GM18519 (cell line): ENCODE results near the gene PATJ.
"Not testable (repeated sequence)": the region's sequence is repeated elsewhere in the genome, so short reads cannot be mapped to it uniquely, and the experiment has no call there.

ENCODE experiments used
- ATAC-seq: cut with Tn5 transposase; IDR thresholded peaks from one replicate; pipeline ENCODE4 v1.9.1; 2021; ENCODE audit warnings: mild to moderate bottlenecking, moderate library complexity; ENCODE audit not compliant: unreplicated experiment, low FRiP score

The PATJ gene

DNA sequence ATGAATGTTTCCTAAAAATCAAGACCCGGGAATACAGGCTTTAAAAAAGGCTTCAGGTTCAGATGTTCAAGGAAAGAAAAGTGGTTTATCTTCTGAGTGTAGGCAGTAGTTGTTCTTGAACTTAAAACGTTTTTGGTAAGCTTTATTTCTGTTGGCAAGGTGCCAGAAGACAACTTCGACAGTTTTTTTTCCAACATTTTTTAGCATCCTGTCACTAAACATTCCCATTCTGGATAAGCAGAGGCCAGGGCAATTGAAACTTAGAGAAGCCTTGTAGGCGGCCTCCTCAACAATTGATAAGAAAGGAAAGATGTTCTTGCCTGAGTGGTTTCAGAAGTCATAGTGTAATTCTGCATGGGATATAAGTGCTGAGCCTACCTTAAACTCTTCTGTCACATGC, 66.7 kb downstream of the PATJ start:
- ATAC-seq, result no peak

DNA sequence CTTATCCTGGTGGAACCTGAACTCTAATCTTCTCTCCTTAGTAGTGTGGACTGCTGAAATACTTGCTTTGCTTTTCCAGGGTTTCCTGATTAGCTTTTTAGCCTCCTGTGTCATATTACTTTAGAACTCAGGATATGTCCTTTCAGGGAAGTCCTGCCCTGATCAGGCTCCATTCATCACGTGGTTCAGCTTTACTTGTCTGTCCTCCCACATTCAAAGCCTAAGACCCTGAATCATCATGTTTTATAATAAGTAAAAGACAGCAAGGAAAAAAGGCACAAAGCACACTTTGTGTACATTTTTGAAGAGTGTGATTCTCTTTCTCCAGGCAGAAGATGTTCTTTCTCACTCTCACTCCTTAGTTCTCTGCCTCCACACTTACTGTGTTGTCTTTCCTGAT, 70.6 kb downstream of the PATJ start:
- no peak for ATAC-seq

DNA sequence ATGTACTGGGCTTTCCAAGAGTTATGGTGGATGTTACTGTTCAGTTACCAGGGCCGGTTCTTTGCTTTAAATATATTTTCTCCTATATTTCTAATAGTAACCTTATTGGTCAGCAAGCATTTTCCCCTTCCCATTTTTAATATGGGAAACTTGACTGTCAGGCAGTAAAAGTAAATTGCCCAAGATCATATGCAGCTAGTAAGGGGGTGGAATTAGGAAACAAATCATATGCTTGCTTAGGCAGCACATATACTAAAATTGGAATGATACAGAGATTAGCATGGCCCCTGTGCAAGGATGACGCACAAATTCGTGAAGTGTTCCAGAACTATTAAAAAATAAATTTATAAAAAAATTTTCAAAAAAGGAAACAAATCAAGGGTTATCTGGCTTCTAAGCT, 73.9 kb downstream of the PATJ start:
- ATAC-seq, result no peak

DNA sequence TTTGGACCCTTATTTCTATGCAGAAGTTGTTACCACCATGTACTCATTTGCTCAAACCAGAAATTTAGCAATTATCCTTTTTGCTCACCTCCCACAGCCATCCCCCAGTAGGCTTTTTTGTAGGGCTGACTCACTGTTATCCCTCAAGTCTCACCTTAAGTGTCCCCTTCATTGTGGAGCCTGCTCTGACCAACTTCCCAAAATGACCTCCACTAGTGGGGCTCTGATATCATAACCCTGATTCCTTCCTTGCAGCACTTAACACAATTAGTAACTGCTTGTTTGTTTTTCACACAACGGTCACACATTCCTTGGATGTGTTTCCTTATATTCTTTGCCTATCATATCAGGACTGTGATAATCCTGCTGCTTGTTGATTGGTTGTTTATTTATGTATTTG, 76.7 kb downstream of the PATJ start:
- no peak for ATAC-seq

DNA sequence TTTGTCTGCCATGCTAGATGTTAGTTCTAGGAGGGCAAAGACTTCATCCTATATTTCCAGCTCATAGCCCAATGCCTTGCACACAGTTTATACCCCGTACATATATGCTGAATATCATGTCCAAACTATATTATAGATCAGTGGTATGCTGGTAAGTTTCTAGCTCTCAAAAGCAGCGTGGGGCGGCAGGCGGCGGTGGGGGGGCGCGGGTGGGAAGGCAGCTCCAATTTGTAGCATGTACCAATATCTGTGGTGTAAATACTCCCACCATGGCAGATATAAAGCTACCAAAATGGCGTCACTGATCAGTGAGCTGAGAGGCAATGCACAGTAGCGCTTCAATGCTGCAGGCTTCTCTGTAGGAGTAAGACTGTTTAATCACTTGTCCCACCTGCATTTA, 77.1 kb downstream of the PATJ start:
- ATAC-seq, result no peak

DNA sequence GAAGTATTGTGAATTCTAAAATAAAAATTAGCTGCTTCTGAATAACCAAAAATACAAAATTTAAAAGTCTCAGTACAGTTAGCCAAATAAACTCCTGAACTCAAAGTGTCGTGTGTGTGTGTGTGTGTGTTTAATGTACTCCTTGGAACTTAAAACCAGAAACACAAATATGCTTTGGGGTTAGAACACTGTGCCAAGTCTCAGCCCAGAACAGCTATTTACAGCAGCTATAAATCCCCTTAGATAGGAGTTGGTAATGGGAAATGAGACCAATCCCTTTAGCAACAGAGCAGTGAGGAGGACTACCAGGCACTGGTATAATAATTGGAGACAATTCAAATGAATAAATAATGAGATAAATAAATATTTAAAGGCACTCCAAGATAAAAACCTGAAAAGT, 83.1 kb downstream of the PATJ start:
- no peak for ATAC-seq

DNA sequence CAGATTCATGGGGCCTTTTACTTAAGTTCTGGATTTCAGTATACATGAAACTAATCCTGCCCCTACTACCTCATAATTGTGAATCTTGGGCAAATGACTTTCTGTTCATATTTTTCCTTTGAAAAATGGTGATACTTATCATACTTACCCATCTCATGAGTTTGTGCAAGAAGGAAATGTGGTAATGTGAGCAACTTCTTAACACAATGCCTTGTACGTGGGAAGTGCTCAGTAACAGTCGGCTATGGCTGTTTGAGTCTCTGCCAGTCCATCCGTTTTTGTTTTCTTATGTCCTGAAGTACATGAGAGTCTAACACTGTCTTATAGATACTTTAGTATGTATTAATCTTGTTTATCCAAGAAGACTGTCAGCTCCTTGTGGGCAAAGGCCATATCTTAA, 86.5 kb downstream of the PATJ start:
- no peak for ATAC-seq

DNA sequence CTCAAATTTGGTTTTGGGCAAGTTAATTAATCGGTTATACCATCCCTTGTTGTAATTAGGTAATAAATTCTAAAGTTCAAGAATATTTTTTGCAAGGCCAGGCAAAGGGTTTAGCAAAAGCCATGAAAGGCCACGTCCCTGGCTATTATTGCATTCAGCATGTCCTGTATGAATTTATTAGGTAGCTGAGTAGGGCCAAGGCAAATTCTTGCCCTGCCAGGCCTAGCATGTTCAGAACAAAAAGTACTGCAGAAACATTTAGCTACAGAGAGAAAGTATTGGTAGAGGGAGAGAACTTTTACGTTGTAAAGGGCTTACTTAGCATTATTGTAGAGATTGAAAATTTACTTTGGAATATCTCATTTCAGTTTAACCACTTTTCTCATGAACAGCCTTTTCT, 94.4 kb downstream of the PATJ start:
- ATAC-seq, result no peak

DNA sequence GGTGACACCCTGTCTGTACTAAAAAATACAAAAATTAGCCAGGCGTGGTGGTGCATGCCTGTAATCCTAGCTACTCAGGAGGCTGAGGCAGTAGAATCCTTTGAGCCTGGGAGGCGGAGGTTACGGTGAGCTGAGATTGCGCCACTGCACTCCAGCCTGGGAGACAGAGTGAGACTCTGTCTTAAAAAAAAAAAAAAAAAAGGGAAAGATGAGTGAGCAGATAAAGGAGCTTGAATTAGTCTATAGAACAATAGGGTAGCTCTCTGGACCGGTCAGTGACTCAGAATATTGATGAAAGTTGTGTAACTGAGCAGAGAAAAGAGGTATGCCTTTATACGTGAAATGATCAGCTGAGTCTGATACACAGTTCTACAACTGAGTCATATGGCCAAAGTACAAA, 95.3 kb downstream of the PATJ start:
- not testable (repeated sequence) for ATAC-seq

DNA sequence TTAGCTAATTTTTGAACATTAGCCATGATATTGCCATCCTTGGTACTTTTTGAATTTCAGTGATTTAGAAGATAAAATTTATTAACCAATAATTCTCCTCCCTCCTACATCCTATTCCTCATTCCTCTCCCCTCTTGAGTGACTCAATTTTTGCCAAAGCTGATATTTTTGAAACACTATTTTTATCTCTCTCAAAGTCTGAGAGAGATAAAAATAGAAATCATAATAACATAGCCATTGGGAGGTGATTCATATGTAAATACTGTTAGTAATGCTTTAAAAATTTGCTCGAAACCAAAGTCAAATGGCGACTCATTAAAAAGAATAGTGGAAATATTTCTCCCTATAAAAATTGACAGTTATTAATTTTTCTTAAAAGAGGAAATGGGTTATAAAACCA, 97.4 kb downstream of the PATJ start:
- no peak for ATAC-seq

DNA sequence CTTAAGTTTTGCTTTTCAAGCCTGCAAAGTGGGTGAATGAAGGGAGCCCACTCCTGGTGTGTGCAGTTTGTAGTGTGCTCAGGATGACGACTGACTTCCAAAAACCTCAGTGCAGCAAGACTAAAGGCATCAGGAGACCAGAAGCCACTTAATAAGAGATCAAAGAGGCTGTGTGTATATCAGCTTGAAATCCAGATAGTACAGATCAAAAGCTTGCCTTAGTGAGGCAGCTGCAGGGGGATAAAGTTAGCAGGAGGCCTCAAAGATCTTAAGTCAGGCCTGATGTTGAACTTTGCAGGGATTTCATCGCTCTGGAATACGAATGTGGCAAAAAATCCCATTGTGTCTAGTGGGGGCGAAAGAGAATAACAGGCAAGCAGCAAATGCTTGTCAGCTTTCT, 99.8 kb downstream of the PATJ start:
- no peak for ATAC-seq

DNA sequence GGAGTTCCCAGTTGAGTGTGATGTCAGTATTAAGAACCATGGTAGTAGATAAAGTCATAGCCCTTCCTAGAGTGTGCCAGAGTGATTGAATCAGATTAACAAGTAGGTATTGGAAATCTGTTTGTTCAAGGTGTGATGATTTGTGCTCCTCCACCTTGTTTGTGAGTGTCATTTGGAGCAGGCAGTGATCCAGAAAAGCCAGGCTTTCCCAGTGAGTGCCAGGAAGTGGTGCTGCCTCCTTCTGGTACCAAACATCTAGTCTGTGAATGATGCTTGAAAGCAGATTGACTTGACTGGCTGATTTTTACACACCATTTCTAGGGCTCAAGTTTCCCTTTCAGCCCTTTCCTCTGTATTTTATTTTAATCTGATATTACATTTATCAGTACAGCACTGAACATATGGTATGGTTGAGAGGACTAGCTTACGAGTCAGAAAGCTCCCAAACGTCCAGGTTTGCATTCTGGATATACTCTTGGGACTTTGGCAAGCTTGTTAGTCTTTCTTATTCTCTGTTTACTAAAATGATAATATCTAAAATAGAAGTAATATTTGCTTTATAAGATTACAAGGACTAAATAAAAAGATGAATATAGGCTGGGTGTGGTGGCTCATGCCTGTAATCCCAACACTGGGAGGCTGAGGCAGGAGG, 100.7 kb downstream of the PATJ start:
- no peak for ATAC-seq

DNA sequence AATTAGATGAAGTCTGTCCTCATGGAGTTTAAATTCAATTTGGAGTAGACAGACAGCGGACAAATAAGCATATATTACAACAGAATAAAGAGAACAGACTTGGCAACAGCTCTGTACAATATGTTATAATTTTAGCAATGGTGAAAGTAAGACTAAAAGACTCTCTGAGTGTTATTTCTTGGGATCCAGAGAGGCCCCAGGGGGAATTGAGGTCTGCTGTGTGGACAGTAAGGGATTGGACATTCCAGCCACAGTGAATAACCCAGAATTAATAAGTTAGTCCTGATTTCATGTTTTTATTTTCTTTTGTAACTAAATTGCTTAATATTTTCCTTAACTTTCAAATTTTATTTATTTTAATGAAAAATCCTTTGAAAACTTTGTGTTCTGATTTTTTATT, 101.7 kb downstream of the PATJ start:
- ATAC-seq, result no peak

DNA sequence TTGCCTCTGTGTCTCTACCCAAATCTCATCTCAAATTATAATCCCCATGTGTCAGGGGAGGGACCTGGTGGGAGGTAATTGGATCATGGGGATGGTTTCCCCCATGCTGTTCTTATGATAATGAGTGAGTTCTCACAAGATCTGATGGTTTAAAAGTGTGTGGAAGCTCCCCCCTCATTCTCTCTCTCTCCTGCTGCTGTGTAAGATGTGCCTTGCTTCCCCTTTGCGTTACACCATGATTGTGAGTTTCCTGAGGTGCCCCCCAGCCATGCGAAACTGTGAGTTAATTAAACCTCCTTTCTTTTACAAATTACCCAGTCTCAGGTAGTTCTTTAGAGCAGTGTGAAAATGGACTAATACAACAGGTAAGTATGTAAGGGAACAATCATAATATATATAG, 102.4 kb downstream of the PATJ start:
- not testable (repeated sequence) for ATAC-seq

DNA sequence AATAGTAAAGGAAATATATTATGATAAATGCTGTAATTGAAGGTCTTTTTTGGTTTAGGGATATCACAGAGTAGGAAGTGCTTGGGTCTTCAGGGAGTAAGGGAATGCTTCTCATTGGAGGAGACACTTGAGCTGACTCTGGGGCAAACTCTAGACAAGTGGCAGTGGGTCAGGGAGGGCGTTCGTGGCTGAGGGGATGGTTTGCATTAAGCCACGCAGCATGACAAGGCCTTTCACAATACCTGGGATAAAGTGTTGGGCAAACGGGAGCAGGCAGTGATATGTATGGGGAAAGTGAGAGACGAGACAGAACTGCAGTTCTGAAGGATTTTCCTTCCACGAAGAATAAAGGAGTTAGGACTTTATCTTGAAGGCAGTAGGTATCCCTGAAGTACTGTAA, 109.0 kb downstream of the PATJ start:
- ATAC-seq, result no peak

DNA sequence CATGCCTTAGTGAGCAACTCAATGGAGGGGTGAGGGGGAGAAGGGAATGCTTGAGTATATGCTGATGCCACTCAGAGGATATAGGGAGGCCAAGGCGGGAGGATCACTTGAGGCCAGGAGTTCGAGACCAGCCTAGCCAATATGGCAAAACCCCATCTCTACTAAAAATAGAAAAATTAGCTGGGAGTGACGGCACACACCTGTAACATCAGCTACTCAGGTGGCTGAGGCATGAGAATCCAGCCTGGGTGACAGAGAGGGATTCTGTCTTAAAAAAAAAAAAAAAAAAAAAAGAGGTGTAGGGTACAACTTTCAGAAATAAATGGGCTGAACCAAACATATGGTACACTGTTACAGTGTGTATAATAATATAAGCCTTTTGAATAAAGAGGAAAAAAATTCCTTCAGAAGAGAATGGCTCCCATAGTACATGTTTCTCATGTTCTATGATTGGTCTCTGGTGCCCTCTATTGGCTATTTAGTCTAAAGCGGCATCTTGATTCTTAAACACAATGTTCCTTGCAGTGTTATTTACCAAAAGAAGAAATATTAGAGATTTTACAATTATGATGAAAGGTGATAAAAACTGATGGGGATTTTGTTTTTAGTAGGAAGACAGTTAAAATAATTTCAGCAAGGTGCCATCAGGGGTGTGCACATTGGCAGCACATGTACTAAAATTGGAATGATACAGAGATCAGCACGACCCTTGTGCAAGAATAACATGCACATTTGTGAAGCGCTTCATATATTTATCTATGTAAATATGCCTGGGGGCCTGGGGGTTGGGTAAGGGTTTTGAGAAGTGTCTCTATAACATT, 109.8 kb downstream of the PATJ start:
- ATAC-seq, result no peak

DNA sequence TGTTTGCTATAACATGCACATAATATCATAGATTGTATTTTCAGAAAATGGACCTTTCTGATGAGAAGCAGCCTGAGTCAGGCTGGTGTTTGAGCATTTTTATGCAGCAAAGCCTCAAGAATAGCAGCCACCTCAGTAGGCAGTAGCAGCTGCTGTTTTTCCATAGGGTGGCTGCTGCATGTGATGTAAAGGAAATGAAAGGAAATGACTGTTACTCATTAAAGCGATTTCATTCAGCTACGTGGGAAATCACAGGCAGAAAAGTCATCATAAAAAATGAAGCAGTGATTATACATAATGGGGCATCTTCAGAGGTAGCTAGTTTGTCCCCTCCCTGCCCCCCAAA, 110.4 kb downstream of the PATJ start:
- ATAC-seq, result no peak

DNA sequence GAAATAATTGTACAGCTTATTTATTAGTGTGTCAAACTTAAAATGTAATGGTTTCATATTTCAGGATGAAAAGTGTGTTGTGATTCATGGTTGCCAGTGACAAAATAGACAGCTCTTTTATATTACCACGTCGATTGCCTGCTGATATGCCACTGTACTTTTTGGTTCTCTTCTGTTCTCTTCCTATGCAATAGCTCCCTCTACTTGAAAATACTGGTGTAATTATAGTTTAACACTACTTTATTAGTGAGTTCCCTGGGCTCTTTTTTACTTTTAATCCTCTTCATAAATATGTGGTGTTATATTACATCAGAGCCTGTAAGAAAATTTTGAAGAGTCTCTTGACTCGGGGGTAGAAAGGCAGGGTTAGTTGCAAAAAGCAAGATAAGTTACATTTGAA, 111.3 kb downstream of the PATJ start:
- ATAC-seq, result no peak

DNA sequence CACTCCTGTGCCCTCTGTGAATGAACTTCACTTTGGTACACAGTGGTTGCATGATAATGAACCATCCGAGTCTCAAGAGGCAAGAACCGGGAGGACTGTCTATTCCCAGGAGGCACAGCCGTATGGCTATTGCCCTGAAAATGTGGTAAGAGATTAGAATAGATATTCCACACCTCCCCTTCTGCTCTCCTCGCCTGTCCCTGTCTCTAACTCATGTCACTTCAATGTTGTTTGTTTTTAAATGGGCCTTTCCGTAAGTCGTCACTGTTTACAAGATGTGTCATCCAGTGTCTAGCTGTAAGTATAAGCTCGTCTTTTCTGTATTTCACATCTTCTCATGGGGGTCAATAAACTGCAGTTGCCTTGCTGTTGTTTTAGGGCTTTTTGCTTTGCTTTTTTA, 122.2 kb downstream of the PATJ start:
- ATAC-seq, result no peak

DNA sequence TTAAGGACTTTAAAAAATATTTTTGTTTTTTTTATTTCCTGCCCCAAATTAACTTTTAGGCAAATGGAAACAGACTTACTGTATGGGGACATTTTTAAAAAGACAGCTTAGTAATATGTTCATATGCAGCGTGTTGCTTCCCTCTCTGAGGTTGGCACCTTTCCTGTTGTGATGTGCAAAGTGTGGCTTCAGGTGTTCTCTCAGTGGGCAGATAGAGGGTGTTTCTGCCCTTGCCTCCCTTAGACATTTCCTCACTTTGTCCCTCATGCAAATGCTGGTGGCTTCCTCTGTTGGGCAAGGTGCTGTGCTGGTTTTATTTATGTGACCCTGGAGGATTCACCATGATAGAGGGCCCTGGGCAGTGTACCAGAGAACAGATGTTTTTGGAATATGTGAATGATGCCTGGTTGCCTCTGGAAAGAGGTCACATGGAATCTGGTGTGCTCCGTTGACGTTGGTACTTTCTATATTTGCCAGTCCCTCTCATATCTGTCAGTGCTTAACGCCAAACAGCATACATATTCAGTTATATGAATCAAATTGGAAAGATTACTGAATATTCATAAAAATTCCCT, 123.5 kb downstream of the PATJ start:
- no peak for ATAC-seq

DNA sequence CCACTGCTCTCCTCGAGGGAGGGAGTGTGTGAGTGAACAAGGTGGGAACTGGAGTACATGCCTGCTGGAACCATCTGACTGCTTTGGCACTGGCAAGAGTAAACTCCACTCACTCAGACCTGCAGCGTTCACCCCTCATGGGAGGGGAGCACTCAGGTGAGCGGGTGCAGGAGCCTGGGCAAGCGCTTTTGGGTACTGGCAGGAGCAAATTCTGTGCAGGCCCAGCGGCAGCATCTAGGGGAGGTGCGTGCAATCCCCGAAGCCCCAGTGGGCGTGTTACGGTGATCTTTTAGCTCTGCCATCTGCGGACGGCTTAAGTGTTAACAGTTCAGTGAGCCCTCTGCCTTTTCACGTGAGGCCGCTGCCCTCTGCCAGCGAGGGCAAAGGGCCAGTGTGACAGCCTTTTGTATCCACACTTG, 127.4 kb downstream of the PATJ start:
- no peak for ATAC-seq

DNA sequence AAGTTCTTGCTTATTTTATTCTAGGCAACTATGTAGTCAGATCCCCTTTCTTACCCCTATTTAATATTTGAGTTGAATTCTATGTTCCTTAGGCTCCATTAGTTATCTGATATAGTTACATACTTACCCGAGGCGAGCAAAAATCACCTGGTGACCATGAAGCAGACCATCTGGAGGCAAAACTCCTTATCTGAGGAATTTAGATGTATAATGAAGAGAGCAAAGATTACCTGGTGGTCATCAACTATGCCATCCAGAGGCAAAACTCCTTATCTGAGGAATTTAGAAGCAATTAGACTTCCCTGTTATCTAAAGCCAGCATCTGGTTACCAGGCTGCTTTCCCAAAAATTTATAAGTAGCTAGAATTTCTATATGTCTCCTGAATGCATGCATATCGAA, 129.9 kb downstream of the PATJ start:
- no peak for ATAC-seq
